A673 (cell line): ENCODE results near the gene DIDO1. TPM values are rescaled to one million over a fixed set of nuclear protein-coding genes. Genes with fewer than 3 reads are reported as not detected.

ENCODE experiments used
- BruUV-seq: library from RNA; stranded (reverse); fragments of 400-500 nt; replicated peaks from 2 replicates; lab custom pipeline; 2021; lab: Mats Ljungman, UMichigan
- CTCF ChIA-PET: fragments of 300-600 bp; sonication (Branson Sonifier 250); formaldehyde crosslinking; loops from one replicate; lab custom pipeline; 2022; ENCODE audit warnings: antibody characterized with exemption; lab: Charles Lee
- POLR2A ChIA-PET: fragments of 300-600 bp; sonication (Branson Sonifier 250); formaldehyde crosslinking; loops from one replicate; lab custom pipeline; 2022; ENCODE audit warnings: antibody characterized with exemption; ENCODE audit not compliant: low non-redundant PET; lab: Charles Lee
- DNase-seq: peaks from one replicate; pipeline ENCODE4 v3.0.0-alpha.2; 2015; ENCODE audit warnings: low spot score
- H3K27ac ChIP-seq: fragments of 200-600 bp; sonication (generic); 2 replicates; pipeline ENCODE4 v1.5.1; 2016; ENCODE audit warnings: mixed run types, low read depth, mild to moderate bottlenecking, mixed read lengths, antibody characterized with exemption, low read length; ENCODE audit not compliant: poor library complexity, severe bottlenecking
- H3K27me3 ChIP-seq: fragments of 200-600 bp; sonication (generic); replicated peaks from 2 replicates; pipeline ENCODE4 v1.6.1; 2017; ENCODE audit warnings: mixed run types, low read depth, mild to moderate bottlenecking, mixed read lengths, antibody characterized with exemption, low read length; ENCODE audit not compliant: insufficient read depth, poor library complexity
- H3K36me3 ChIP-seq: fragments of 200-600 bp; sonication (generic); 2 replicates; pipeline ENCODE4 v1.6.1; 2016; ENCODE audit warnings: mixed run types, mild to moderate bottlenecking, mixed read lengths, antibody characterized with exemption, low read length; ENCODE audit not compliant: insufficient read depth, poor library complexity, severe bottlenecking
- H3K4me1 ChIP-seq: fragments of 200-600 bp; sonication (generic); 2 replicates; pipeline ENCODE4 v1.6.1; 2017; ENCODE audit warnings: mixed run types, mild to moderate bottlenecking, mixed read lengths, antibody characterized with exemption, low read length; ENCODE audit not compliant: insufficient read depth, poor library complexity, severe bottlenecking
- H3K4me3 ChIP-seq: fragments of 200-600 bp; sonication (generic); 2 replicates; pipeline ENCODE4 v1.5.1; 2016; ENCODE audit warnings: low read depth, mixed run types, mild to moderate bottlenecking, mixed read lengths, low read length; ENCODE audit not compliant: poor library complexity, severe bottlenecking
- H3K9me3 ChIP-seq: fragments of 200-600 bp; sonication (generic); 2 replicates; pipeline ENCODE4 v1.6.1; 2016; ENCODE audit warnings: mixed run types, low read depth, mild to moderate bottlenecking, mixed read lengths, antibody characterized with exemption, low read length; ENCODE audit not compliant: poor library complexity, severe bottlenecking
- EZH2 ChIP-seq: fragments of 200-600 bp; sonication (generic); IDR thresholded peaks from 2 replicates; pipeline ENCODE4 v1.6.1; 2017; ENCODE audit warnings: borderline replicate concordance, low read depth, mild to moderate bottlenecking, mixed read lengths, antibody characterized with exemption, low read length; ENCODE audit not compliant: poor library complexity, severe bottlenecking
- intact Hi-C: fragments of 100-400 bp; cut with micrococcal nuclease; formaldehyde crosslinking; loops from one replicate; pipeline ENCODE4 v1.10.0; 2022; ENCODE audit not compliant: unreplicated experiment
- total RNA-seq: library from RNA; stranded (reverse); gene quantifications from 2 replicates; pipeline ENCODE4 v1.2.3, GENCODE V29; 2021
- TF ChIP-seq, protein P1 (sequence below): fragments of 300-800, 200-600 bp; sonication (generic); conservative IDR thresholded peaks from 2 replicates; pipeline ENCODE4 v1.5.1; 2017; ENCODE audit warnings: low read depth, mild to moderate bottlenecking, antibody characterized with exemption, low read length, moderate library complexity, mixed read lengths

Gene DIDO1
- total RNA-seq, 1 experiment from 2014 or later = 64.4 TPM

- Histone ChIP-seq H3K27me3 (no peaks in the 10 kb centered on the region), H3K27ac (peak overlapping the region; percentile 66), H3K9me3 (no peaks in the 10 kb centered on the region), H3K4me1 (peaks cover 31% of the 10 kb centered on the region), H3K4me3 (no peak overlapping the region), H3K36me3 (peaks cover 49% of the 10 kb centered on the region)
- DNase-seq = no peak
- POLR2A ChIA-PET = no interaction called here
- intact Hi-C loops = no loop called here
- TF ChIP-seq, protein P1, sequence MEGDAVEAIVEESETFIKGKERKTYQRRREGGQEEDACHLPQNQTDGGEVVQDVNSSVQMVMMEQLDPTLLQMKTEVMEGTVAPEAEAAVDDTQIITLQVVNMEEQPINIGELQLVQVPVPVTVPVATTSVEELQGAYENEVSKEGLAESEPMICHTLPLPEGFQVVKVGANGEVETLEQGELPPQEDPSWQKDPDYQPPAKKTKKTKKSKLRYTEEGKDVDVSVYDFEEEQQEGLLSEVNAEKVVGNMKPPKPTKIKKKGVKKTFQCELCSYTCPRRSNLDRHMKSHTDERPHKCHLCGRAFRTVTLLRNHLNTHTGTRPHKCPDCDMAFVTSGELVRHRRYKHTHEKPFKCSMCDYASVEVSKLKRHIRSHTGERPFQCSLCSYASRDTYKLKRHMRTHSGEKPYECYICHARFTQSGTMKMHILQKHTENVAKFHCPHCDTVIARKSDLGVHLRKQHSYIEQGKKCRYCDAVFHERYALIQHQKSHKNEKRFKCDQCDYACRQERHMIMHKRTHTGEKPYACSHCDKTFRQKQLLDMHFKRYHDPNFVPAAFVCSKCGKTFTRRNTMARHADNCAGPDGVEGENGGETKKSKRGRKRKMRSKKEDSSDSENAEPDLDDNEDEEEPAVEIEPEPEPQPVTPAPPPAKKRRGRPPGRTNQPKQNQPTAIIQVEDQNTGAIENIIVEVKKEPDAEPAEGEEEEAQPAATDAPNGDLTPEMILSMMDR = no peak
- TF ChIP-seq EZH2 = no peak
- CTCF ChIA-PET = no interaction called here
- no TSS peak for BruUV-seq
These were observed 39.6 kb downstream of the DIDO1 start for GRCh38 chr20:62886709-62887058.

DNA sequence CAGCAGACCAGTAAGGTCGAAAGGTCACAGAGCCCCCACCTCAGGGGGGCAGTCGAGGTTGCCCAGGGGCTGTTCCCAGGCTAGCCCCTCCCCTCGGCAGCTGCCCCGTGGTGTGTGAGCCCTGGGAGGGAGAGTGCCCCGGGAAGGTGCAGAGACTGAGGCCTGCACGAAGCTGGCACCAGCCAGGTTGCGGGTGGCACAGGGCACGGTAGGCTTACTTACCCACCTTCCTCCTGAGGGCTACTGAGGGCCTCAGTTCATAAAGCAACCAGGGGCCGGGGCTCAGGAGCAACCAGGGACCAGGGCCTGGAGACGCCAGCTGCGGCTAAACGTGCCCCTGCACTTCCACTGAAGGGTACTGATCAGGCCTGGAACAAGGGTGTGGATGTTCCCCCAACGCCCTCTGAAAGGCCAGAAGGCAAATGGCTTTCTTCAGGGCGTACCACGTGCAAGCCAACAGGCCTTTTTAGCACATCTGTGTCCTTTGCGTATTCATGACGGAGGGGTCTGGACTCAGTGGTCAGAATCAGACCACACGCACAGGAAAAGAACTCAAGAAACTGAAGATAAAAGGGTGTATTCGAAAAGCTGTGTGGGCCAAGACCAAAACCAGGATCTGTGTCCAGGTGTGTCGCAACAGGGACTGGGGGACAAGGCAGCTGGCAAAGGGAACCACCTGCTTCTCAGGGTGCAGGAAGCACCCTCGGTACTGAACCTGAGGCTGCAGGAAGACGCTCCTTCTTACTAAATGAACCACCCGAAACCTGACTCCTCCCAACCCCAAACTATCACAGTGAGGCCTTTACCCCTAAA lies 40.2 kb downstream of the DIDO1 start:
- BruUV-seq = no TSS peak
- DNase-seq = no peak
- Histone ChIP-seq H3K4me3 (no peak overlapping the region), H3K27ac (peak overlapping the region; percentile 21), H3K27me3 (no peaks in the 10 kb centered on the region), H3K36me3 (peaks cover 49% of the 10 kb centered on the region), H3K4me1 (peaks cover 31% of the 10 kb centered on the region), H3K9me3 (no peaks in the 10 kb centered on the region)
- intact Hi-C loops = no loop called here
- TF ChIP-seq, protein P1 = no peak
- TF ChIP-seq EZH2 = no peak
- ChIA-PET CTCF (no interaction called here), POLR2A (no interaction called here)

DNA sequence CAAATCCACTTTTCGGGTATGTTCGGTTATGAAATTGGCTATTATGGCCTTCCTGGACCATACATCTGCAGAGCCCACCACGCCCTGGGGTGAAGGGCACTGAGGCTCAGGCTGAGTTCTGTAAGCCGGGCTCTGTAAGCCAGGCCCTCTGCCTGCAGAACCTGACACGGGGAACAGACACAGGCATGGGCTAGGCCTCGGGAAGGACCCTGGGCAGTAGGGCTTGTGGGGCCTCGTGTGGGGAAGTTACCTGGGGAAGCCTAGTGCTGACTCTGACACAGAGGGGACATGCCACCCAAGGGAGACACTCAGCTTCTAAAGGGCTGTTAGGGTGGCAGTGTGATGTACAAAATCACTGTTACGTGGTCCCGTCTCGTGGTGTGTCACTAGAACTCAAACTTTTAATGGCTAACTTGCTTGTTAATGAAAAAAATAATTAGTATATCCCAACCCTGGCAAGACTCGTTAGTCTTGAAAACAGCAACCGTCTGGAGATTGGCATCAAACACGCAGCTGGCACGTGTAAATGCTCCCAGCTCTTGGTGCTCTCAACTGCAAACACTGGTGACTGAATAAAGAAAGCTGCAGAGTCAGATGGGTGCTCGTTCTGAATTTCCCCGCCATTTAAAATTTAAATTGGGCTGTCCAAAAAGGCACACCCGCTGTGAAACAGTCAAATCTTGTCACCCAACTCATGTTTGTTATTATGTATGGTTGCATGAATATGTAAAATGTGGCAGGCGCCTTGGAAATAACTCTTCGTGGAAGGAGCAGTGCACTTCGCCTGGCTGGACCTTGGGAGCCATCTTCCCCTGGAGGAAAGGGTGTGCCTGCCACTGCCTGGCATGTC lies 41.0 kb downstream of the DIDO1 start:
- Histone ChIP-seq H3K4me1 (peaks cover 31% of the 10 kb centered on the region), H3K27ac (peak overlapping the region; percentile 21), H3K4me3 (no peak overlapping the region), H3K36me3 (peaks cover 41% of the 10 kb centered on the region), H3K27me3 (no peaks in the 10 kb centered on the region), H3K9me3 (no peaks in the 10 kb centered on the region)
- BruUV-seq = no TSS peak
- CTCF ChIA-PET = interaction anchor here (0.6 kb wide), 1 partner anchor 87 kb away, joined by 3 read pairs; no protein-coding TSS in a partner anchor
- intact Hi-C loops = no loop called here
- POLR2A ChIA-PET = no interaction called here
- DNase-seq = peak; percentile 42
- TF ChIP-seq, protein P1 = no peak
- TF ChIP-seq EZH2 = no peak
